HG03045 (cell line): ENCODE data around the gene MYPN.
"Not testable (repeated sequence)": the region's sequence is repeated elsewhere in the genome, so short reads cannot be mapped to it uniquely, and the experiment has no call there.

Experiments
- ATAC-seq: cut with Tn5 transposase; IDR thresholded peaks from one replicate; pipeline ENCODE4 v1.9.1; 2021; ENCODE audit warnings: mild to moderate bottlenecking, moderate library complexity; ENCODE audit not compliant: unreplicated experiment

Gene MYPN

GRCh38 chr10:68135362-68135761 lies 26.1 kb downstream of the MYPN start:
- no peak for ATAC-seq

DNA sequence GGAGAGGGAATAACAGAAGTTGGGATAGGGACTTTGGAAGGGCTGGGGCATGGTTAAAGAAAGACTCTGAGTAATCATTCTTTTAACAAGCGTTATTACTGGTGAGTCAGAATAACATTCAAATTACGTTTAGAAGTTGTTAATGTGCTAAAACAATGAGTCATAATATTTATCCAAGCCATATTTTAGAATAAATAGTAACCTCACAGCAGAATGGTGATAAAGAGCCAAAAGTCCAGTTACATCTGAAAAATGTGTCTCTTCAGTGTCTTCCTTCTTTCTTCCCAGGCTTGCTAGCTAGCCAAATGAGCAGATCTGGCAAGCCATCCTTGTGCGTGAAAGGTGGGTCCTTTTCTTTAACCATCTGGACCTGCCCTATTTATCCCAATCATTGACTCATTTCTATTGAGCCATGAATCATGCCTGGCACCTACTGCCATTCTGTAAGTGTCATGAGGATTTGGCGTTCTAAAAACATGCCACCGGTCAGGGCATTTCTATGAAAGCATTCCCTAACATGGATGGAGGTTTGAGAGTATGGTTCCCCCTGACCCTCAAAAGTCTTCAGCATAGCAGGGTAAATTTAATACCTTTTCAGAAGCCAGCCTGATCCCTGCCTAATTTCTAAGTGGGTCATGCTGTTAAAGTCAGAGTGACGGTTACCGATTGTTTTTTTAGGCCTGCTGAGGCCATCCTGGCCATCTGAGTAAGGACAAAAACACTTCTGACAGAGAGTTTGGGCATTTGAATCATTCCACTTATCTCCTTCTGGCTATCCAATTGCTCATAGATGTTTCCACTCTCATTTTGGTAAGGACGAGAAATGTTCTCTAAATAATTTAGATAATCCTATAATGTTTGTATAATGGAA lies 26.9 kb downstream of the MYPN start:
- no peak for ATAC-seq

- no peak for ATAC-seq
These were observed 27.9 kb downstream of the MYPN start for GRCh38 chr10:68137171-68137570.

- ATAC-seq, result no peak
These were observed 29.2 kb downstream of the MYPN start for GRCh38 chr10:68138526-68138925.

- no peak for ATAC-seq
These were observed 30.4 kb downstream of the MYPN start for GRCh38 chr10:68139448-68140272.

DNA sequence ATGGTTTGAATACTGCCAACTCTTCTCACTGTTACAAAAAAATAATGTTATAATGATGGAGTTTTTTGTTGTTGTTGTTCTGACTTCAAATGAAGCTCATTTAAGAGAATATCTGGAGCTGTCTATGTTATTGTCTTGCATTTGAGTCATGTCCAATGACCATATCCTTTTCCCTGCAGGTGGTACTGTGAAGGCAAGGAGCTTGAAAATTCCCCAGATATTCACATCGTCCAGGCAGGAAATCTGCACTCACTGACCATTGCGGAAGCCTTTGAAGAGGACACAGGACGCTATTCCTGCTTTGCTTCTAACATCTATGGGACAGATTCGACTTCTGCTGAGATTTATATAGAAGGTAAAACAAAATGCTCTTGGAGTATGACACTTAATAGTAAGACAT lies 33.5 kb downstream of the MYPN start:
- no peak for ATAC-seq

DNA sequence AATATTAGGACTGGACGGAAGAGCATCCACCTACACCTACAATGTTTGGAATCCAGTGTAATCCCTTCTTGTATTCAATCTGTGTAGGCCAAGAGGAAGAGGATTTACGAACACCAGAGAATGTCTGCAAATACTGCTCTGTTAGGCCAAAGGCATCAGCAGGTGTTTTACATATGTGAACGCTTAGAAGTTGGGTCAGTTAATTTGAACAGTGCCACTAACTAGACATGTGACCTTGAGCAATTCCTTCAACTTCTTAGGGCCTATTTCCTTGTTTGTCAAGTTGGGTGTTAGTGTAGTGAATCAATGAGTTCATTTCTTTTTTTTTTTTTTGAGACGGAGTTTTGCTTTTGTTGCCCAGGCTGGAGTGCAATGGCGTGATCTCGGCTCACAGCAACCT lies 35.4 kb downstream of the MYPN start:
- no peak for ATAC-seq

DNA sequence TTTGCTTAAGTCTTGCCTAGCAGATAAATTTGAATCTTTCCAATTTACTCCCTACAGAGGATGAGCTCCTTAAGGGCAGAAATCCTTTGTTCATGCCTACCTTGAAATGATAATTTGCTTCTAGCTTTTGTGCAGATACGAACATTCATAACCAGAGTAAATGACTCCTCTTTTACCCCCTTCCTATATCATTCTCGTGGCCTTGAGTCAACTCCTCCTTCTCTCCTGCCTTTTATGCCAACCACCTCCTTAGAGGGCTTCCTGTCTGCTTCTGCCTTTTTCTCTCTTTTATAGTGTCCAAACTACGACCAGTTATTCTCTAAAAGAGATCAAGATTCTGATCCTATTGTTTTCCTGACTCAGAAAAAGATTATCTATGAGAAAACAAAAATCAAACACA lies 36.4 kb downstream of the MYPN start:
- no peak for ATAC-seq

GRCh38 chr10:68146133-68146532 lies 36.8 kb downstream of the MYPN start:
- no peak for ATAC-seq

DNA sequence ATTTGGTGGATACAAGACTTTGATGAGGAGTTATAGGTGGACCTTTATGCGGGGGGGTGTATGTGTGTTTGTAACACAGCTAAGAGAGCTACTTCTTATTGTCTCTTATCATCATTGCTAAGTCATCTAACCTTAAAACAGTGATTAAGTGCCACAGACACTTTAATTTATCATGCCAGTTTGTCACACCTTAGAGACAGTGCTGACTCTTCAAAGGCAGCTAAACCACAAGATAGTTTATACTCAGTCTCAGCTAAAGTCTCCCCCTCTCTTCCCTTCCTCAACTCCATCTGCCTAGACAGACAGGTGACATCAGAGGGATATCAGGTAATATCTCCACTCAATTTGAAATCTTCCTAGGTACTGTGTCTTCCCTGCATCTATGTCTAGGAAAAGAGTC lies 42.2 kb downstream of the MYPN start:
- ATAC-seq, result no peak

DNA sequence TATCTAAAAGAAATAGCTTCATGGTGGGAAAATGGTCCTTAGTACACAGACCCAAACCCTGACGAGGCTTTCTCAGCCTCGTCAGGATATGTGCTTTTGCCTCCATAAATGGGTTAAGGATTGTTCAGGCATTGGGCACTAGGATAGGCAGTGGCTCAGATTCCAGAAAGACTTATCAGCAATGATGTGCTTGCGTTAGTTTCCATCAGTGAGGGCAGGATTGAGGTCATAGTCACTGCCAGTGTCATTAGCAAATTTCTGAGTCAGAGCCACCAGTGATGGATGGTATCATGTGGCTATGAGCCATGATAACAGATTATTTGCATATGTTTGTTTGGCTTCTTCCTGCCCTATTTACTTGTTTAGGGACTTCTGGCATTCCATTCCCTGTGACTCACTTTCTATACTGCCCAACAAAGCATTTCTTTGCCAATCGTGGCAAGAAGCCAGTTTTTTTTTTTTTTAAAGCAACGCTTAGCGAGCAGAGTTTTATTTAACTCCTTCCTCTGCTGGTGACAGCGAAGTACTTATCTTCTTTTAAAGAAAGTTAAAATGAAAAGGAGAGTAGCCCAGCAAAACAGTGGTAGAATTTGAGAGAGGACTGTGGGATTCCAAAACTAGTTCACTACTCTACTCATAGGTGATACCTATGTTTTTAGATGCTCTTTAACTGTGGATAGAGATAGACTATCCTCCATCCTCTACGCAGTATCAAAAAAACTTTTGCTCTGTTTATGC lies 44.4 kb downstream of the MYPN start:
- ATAC-seq, result no peak

DNA sequence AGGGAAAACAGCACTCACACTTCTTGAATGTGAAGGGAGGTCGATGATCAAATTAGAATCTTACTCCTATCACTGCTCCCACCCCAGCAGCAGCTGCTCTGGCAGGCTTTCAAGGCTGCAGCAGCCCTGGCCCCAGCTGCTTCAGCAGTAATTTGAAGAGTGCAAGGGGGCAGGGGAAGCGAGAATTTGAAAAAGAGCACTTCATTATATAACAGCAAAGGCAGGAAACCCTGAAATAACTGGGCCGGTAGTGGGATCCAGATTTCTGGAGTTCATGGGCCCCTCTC lies 44.9 kb downstream of the MYPN start:
- ATAC-seq, result no peak

GRCh38 chr10:68155615-68156210 lies 46.4 kb downstream of the MYPN start:
- ATAC-seq, result no peak

GRCh38 chr10:68156373-68157185 lies 47.3 kb downstream of the MYPN start:
- no peak for ATAC-seq

DNA sequence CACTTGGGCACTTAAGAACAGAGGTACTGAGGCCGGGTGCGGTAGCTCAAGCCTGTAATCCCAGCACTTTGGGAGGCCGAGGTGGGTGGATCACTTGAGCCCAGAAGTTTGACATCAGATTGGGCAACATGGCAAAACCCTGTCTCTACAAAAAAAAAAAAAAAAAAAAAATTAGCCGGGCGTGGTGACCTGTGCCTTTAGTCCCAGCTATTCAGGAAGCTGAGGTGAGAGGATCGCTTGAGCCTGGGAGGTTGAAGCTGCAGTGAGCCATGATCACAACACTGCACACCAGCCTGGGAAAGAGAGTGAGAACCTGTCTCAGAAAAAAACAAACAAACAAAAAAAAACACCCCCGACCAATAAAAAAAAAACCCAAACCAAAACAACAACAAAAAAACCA lies 48.2 kb downstream of the MYPN start:
- ATAC-seq, result not testable (repeated sequence)

DNA sequence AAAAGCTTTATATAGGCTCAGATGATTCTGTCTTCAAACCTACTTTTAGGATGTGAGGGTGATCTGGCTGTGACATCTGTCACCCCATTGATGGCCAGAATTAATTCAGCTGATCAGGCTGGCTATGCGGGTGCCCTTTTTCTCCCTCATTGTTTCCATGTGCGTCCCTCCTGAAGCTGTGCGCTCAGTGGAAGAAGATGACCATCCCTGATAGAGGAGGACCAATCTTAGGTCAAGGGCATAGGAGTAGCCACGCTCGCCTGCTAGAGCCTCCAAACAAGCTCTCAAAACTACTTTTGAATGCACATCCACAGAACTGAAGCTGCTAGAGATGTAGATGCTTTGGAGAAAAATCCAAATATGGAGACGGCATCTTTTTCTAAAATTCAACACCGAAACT lies 48.7 kb downstream of the MYPN start:
- no peak for ATAC-seq

GRCh38 chr10:68163735-68164134 lies 54.4 kb downstream of the MYPN start:
- peak; percentile 94 for ATAC-seq

DNA sequence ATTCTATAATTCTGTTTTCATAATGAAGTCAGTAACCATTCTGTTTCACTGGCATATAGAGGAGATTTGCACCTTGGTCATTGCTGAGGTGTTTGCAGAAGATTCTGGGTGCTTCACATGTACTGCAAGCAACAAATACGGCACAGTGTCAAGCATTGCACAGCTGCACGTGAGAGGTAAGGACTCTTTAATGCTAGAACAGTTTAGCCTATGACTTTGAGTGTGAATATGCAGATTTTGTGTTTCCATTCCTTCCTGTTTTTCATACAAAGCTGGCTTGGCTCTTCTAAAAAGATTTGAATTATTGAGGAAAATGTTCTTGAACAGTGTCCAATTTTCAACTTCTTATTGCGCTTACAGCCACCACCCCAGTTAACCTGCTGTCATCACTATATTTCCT lies 56.4 kb downstream of the MYPN start:
- no peak for ATAC-seq

GRCh38 chr10:68166871-68167585 lies 57.7 kb downstream of the MYPN start:
- ATAC-seq, result no peak
